ENCODE measurements around the gene AKR7A3. TPM values are rescaled to one million over a fixed set of nuclear protein-coding genes. Genes with fewer than 3 reads are reported as not detected.
"Not testable (repeated sequence)": the region's sequence is repeated elsewhere in the genome, so short reads cannot be mapped to it uniquely, and the experiment has no call there.

AKR7A3 gene
- total RNA-seq, 2 donors from 2014 or later = 97.0 to 119 TPM

- TF ChIP-seq CTCF (IDR thresholded peaks at IDR 0.05) = no peak
- Histone ChIP-seq H3K9ac (ENCODE audit: low read depth in 2 of 2, low read length in 2 of 2) (no peak overlapping the region), H3K4me1 (peaks cover 10% of the 10 kb centered on the region), H3K27ac (no peak overlapping the region), H3K4me3 (no peak overlapping the region), H3K36me3 (no peaks in the 10 kb centered on the region), H3K9me3 (no peaks in the 10 kb centered on the region), H3K27me3 (no peaks in the 10 kb centered on the region)
- intact Hi-C loops (cut with DNase I) = no loop called here
- no peak for DNase-seq
Measured at GRCh38 chr1:19257178-19257914, 31.2 kb downstream of the AKR7A3 start.

- peaks cover 12% of the 10 kb centered on the region for H3K4me1 ChIP-seq
- H3K9me3 ChIP-seq; H3K4me3 ChIP-seq; H3K36me3 ChIP-seq; H3K9ac ChIP-seq (ENCODE audit: low read depth in 2 of 2, low read length in 2 of 2); DNase-seq; intact Hi-C loops (cut with DNase I); H3K27ac ChIP-seq; H3K27me3 ChIP-seq: not testable (repeated sequence)
Measured at GRCh38 chr1:19256301-19256700, 32.3 kb downstream of the AKR7A3 start.

GRCh38 chr1:19255288-19255687 is 33.3 kb downstream of the AKR7A3 start:
- Histone ChIP-seq H3K4me1 (peaks cover 19% of the 10 kb centered on the region), H3K36me3 (no peaks in the 10 kb centered on the region), H3K27ac (no peak overlapping the region), H3K27me3 (no peaks in the 10 kb centered on the region), H3K9ac (ENCODE audit: low read depth in 2 of 2, low read length in 2 of 2) (no peak overlapping the region), H3K4me3 (no peak overlapping the region), H3K9me3 (no peaks in the 10 kb centered on the region)
- intact Hi-C loops (cut with DNase I) = no loop called here
- no peak for TF ChIP-seq CTCF (IDR thresholded peaks at IDR 0.05)
- DNase-seq = no peak

GRCh38 chr1:19254416-19254815 is 34.2 kb downstream of the AKR7A3 start:
- Histone ChIP-seq H3K36me3 (no peaks in the 10 kb centered on the region), H3K9me3 (no peaks in the 10 kb centered on the region), H3K4me1 (peaks cover 20% of the 10 kb centered on the region), H3K27me3 (no peaks in the 10 kb centered on the region), H3K4me3 (no peak overlapping the region), H3K27ac (no peak overlapping the region), H3K9ac (ENCODE audit: low read depth in 2 of 2, low read length in 2 of 2) (no peak overlapping the region)
- DNase-seq = no peak
- intact Hi-C loops (cut with DNase I) = no loop called here
- no peak for TF ChIP-seq CTCF (IDR thresholded peaks at IDR 0.05)

- Histone ChIP-seq H3K9ac (ENCODE audit: low read depth in 2 of 2, low read length in 2 of 2) (peak within 1 kb of the TSS; percentile 91 to 97), H3K4me1 (peaks cover 20% of the 10 kb centered on the region), H3K27me3 (no peaks in the 10 kb centered on the region), H3K36me3 (no peaks in the 10 kb centered on the region), H3K4me3 (peak within 1 kb of the TSS; percentile 95), H3K27ac (peak within 1 kb of the TSS; percentile 96), H3K9me3 (no peaks in the 10 kb centered on the region)
- intact Hi-C loops (cut with DNase I) = no loop called here
- DNase-seq = peak; percentile 93
- TF ChIP-seq CTCF (IDR thresholded peaks at IDR 0.05) = no peak
Measured at GRCh38 chr1:19251305-19252196, 37.0 kb downstream of the AKR7A3 start, which contains the start of the genes EMC1 and MRTO4. Gene EMC1, minus strand, starts transcription at chr1:19251524. Its CDS starts 15 bp downstream, at chr1:19251509. Gene MRTO4, plus strand, starts transcription at chr1:19251805. Its CDS starts 31 bp downstream, at chr1:19251836.
